ENCODE results near the gene SLC2A14.
"Not testable (repeated sequence)": the region's sequence is repeated elsewhere in the genome, so short reads cannot be mapped to it uniquely, and the experiment has no call there.

The SLC2A14 gene

GRCh38 chr12:7833201-7833600, 39.5 kb downstream of the SLC2A14 start:
- not testable (repeated sequence) for DNase-seq (ENCODE audit: low read depth)

- DNase-seq (ENCODE audit: low read depth) = no peak
Measured at GRCh38 chr12:7832059-7832696, 40.5 kb downstream of the SLC2A14 start.

- DNase-seq (ENCODE audit: low read depth) = not testable (repeated sequence)
Measured at GRCh38 chr12:7829737-7830136, 43.0 kb downstream of the SLC2A14 start.

GRCh38 chr12:7825754-7826153, 47.0 kb downstream of the SLC2A14 start:
- DNase-seq (ENCODE audit: low read depth) = not testable (repeated sequence)

- peak; percentile 48 for DNase-seq (ENCODE audit: low read depth)
Measured at GRCh38 chr12:7806863-7807487, 65.7 kb downstream of the SLC2A14 start.

- not testable (repeated sequence) for DNase-seq (ENCODE audit: low read depth)
Measured at GRCh38 chr12:7806319-7806718, 66.4 kb downstream of the SLC2A14 start.

GRCh38 chr12:7801460-7801859, 71.3 kb downstream of the SLC2A14 start:
- no peak for DNase-seq (ENCODE audit: low read depth)

- not testable (repeated sequence) for DNase-seq (ENCODE audit: low read depth)
Measured at GRCh38 chr12:7798750-7799308, 73.9 kb downstream of the SLC2A14 start.

- no peak for DNase-seq (ENCODE audit: low read depth)
Measured at GRCh38 chr12:7797698-7798398, 74.9 kb downstream of the SLC2A14 start.

- DNase-seq (ENCODE audit: low read depth) = not testable (repeated sequence)
Measured at GRCh38 chr12:7797269-7797668, 75.4 kb downstream of the SLC2A14 start.

GRCh38 chr12:7793211-7793610, 79.5 kb downstream of the SLC2A14 start:
- DNase-seq (ENCODE audit: low read depth) = no peak

GRCh38 chr12:7788884-7789528, 83.7 kb downstream of the SLC2A14 start, which contains the start of gene NANOG:
Gene NANOG, plus strand, starts transcription at chr12:7789402. Its CDS starts 213 bp downstream, at chr12:7789615.
- DNase-seq (ENCODE audit: low read depth) = not testable (repeated sequence)

GRCh38 chr12:7788294-7788660, 84.4 kb downstream of the SLC2A14 start:
- DNase-seq (ENCODE audit: low read depth) = no peak

- no peak for DNase-seq (ENCODE audit: low read depth)
Measured at GRCh38 chr12:7787574-7788293, 85.0 kb downstream of the SLC2A14 start.

GRCh38 chr12:7784701-7785100, 88.0 kb downstream of the SLC2A14 start:
- DNase-seq (ENCODE audit: low read depth) = no peak

GRCh38 chr12:7783433-7783832, 89.3 kb downstream of the SLC2A14 start:
- not testable (repeated sequence) for DNase-seq (ENCODE audit: low read depth)

GRCh38 chr12:7782055-7782454, 90.7 kb downstream of the SLC2A14 start:
- DNase-seq (ENCODE audit: low read depth) = no peak

GRCh38 chr12:7781274-7781673, 91.4 kb downstream of the SLC2A14 start:
- no peak for DNase-seq (ENCODE audit: low read depth)

GRCh38 chr12:7769999-7770398, 102.7 kb downstream of the SLC2A14 start:
- no peak for DNase-seq (ENCODE audit: low read depth)
